Anterior cingulate cortex (tissue), 58 donors: Measurements from ENCODE around the gene WDR43.

Experiments
- DNase-seq, 58 donors: peaks; one replicate each; lab custom pipeline; 2025; lab: John Stamatoyannopoulos, UW

Gene WDR43

GRCh38 chr2:28894470-28895188 is at the start of gene WDR43:
Gene WDR43, plus strand, starts transcription at chr2:28894667. Its CDS starts 32 bp downstream, at chr2:28894699.
- peak; percentile 53 to 99 (median 95) for DNase-seq

- no peak for DNase-seq
Measured at GRCh38 chr2:28855193-28855592, 39.3 kb upstream of the WDR43 start.

- DNase-seq: no peak
Measured at GRCh38 chr2:28855977-28856376, 38.5 kb upstream of the WDR43 start.

GRCh38 chr2:28868611-28869010 is 25.9 kb upstream of the WDR43 start:
- no peak for DNase-seq

- peak in 4 of 58 donors; percentile 35 to 60 (median 42) for DNase-seq
Measured at GRCh38 chr2:28869494-28870145, 24.8 kb upstream of the WDR43 start.

GRCh38 chr2:28870146-28870891 is 24.1 kb upstream of the WDR43 start, which contains the start of gene TRMT61B:
Gene TRMT61B, minus strand, starts transcription at chr2:28870309. Its CDS starts 32 bp downstream, at chr2:28870277.
- DNase-seq: peak; percentile 43 to 97 (median 92)

GRCh38 chr2:28871620-28872019 is 22.8 kb upstream of the WDR43 start:
- DNase-seq: no peak

- DNase-seq: no peak
Measured at GRCh38 chr2:28880193-28880592, 14.3 kb upstream of the WDR43 start.

GRCh38 chr2:28893488-28893887 is 979 bp upstream of the WDR43 start:
- DNase-seq: peak in 1 of 58 donors; percentile 1

GRCh38 chr2:28895189-28895893 is 874 bp downstream of the WDR43 start:
- DNase-seq: peak in 10 of 58 donors; percentile 3 to 46 (median 26)

- no peak for DNase-seq
Measured at GRCh38 chr2:28896906-28897305, 2.4 kb downstream of the WDR43 start.

- DNase-seq: no peak
Measured at GRCh38 chr2:28898048-28898447, 3.6 kb downstream of the WDR43 start.

- no peak for DNase-seq
Measured at GRCh38 chr2:28901202-28901601, 6.7 kb downstream of the WDR43 start.

GRCh38 chr2:28901841-28902240 is 7.4 kb downstream of the WDR43 start:
- DNase-seq: no peak

GRCh38 chr2:28902584-28902983 is 8.1 kb downstream of the WDR43 start:
- DNase-seq: no peak

GRCh38 chr2:28904295-28904694 is 9.8 kb downstream of the WDR43 start:
- DNase-seq: no peak

- no peak for DNase-seq
Measured at GRCh38 chr2:28904802-28905457, 10.5 kb downstream of the WDR43 start.

- DNase-seq: no peak
Measured at GRCh38 chr2:28905533-28905932, 11.1 kb downstream of the WDR43 start.

- no peak for DNase-seq
Measured at GRCh38 chr2:28906376-28906775, 11.9 kb downstream of the WDR43 start.

- no peak for DNase-seq
Measured at GRCh38 chr2:28906821-28907220, 12.4 kb downstream of the WDR43 start.
